KMS-11 (cell line): ENCODE results near the gene TRPC6.
"Not testable (repeated sequence)": the region's sequence is repeated elsewhere in the genome, so short reads cannot be mapped to it uniquely, and the experiment has no call there.

Source experiments
- H2AFZ ChIP-seq: fragments of 200-600 bp; sonication (generic); 2 replicates; pipeline ENCODE4 v1.6.1; 2016; ENCODE audit warnings: antibody characterized with exemption, mixed run types, low read depth
- H3K27ac ChIP-seq: fragments of 200-600 bp; sonication (generic); 2 replicates; pipeline ENCODE4 v1.6.1; 2016; ENCODE audit warnings: mild to moderate bottlenecking, mixed run types
- H3K27me3 ChIP-seq: fragments of 200-600 bp; sonication (generic); 2 replicates; pipeline ENCODE4 v1.6.1; 2017; ENCODE audit warnings: mild to moderate bottlenecking, low read depth, mixed run types, moderate library complexity; ENCODE audit not compliant: insufficient read depth
- H3K36me3 ChIP-seq: fragments of 200-600 bp; sonication (generic); 2 replicates; pipeline ENCODE4 v1.6.1; 2017; ENCODE audit warnings: mild to moderate bottlenecking, mixed run types; ENCODE audit not compliant: insufficient read depth
- H3K4me1 ChIP-seq: fragments of 200-600 bp; sonication (generic); 2 replicates; pipeline ENCODE4 v1.6.1; 2016; ENCODE audit warnings: mild to moderate bottlenecking, low read depth, mixed run types; ENCODE audit not compliant: poor library complexity, severe bottlenecking
- H3K4me2 ChIP-seq: fragments of 200-600 bp; sonication (generic); 2 replicates; pipeline ENCODE4 v1.7.0; 2016; ENCODE audit warnings: mild to moderate bottlenecking, mixed run types
- H3K4me3 ChIP-seq: fragments of 200-600 bp; sonication (generic); IDR thresholded peaks from 2 replicates; pipeline ENCODE4 v1.6.1; 2017; ENCODE audit warnings: low read depth, low read length, mixed read lengths; ENCODE audit not compliant: insufficient read depth
- H3K79me2 ChIP-seq: fragments of 200-600 bp; sonication (generic); 2 replicates; pipeline ENCODE4 v1.6.1; 2016; ENCODE audit warnings: low read depth, mixed run types; ENCODE audit not compliant: insufficient read depth
- H3K9ac ChIP-seq: fragments of 200-600 bp; sonication (generic); 2 replicates; pipeline ENCODE4 v1.6.1; 2016; ENCODE audit warnings: mild to moderate bottlenecking, mixed run types
- H4K20me1 ChIP-seq: fragments of 200-600 bp; sonication (generic); 2 replicates; pipeline ENCODE4 v1.6.1; 2016; ENCODE audit warnings: mild to moderate bottlenecking, mixed run types; ENCODE audit not compliant: insufficient read depth
- CTCF ChIP-seq: fragments of 200-600 bp; sonication (generic); conservative IDR thresholded peaks from 2 replicates; pipeline ENCODE4 v1.6.1; 2017; ENCODE audit warnings: low read depth, mild to moderate bottlenecking, antibody characterized with exemption, low read length, moderate library complexity, mixed read lengths

TRPC6 gene

GRCh38 chr11:101470419-101470818 lies 113.4 kb downstream of the TRPC6 start:
- Histone ChIP-seq H3K27me3 (no peaks in the 10 kb centered on the region), H2AFZ (no peak overlapping the region), H3K4me3 (no peak overlapping the region), H3K36me3 (no peaks in the 10 kb centered on the region), H3K9ac (no peak overlapping the region), H3K79me2 (no peaks in the 10 kb centered on the region), H3K4me1 (no peaks in the 10 kb centered on the region), H3K4me2 (no peak overlapping the region), H4K20me1 (no peaks in the 10 kb centered on the region), H3K27ac (no peak overlapping the region)
- TF ChIP-seq CTCF: no peak

- no peak overlapping the region for H3K4me3 ChIP-seq
- H3K9ac ChIP-seq: no peak overlapping the region
- no peak for TF ChIP-seq CTCF
- no peaks in the 10 kb centered on the region for H3K27me3 ChIP-seq
- no peak overlapping the region for H3K27ac ChIP-seq
- no peaks in the 10 kb centered on the region for H3K4me1 ChIP-seq
- H3K36me3 ChIP-seq: no peaks in the 10 kb centered on the region
- no peaks in the 10 kb centered on the region for H4K20me1 ChIP-seq
- H3K79me2 ChIP-seq: no peaks in the 10 kb centered on the region
- H2AFZ ChIP-seq: no peak overlapping the region
- H3K4me2 ChIP-seq: no peak overlapping the region
Observed at GRCh38 chr11:101466352-101466751, 117.5 kb downstream of the TRPC6 start.

GRCh38 chr11:101464388-101464787 lies 119.4 kb downstream of the TRPC6 start:
- not testable (repeated sequence) for H2AFZ ChIP-seq, H3K4me3 ChIP-seq, H3K27ac ChIP-seq, H3K36me3 ChIP-seq, H3K27me3 ChIP-seq, H3K4me2 ChIP-seq, H3K4me1 ChIP-seq, H3K9ac ChIP-seq, H4K20me1 ChIP-seq, H3K79me2 ChIP-seq

- H3K36me3 ChIP-seq: no peaks in the 10 kb centered on the region
- H3K4me3 ChIP-seq: no peak overlapping the region
- no peak overlapping the region for H3K27ac ChIP-seq
- TF ChIP-seq CTCF: no peak
- no peak overlapping the region for H2AFZ ChIP-seq
- no peak overlapping the region for H3K4me2 ChIP-seq
- H4K20me1 ChIP-seq: no peaks in the 10 kb centered on the region
- H3K27me3 ChIP-seq: no peaks in the 10 kb centered on the region
- no peak overlapping the region for H3K9ac ChIP-seq
- H3K79me2 ChIP-seq: no peaks in the 10 kb centered on the region
- no peaks in the 10 kb centered on the region for H3K4me1 ChIP-seq
Observed at GRCh38 chr11:101459020-101459419, 124.8 kb downstream of the TRPC6 start.

- no peaks in the 10 kb centered on the region for H3K27me3 ChIP-seq
- no peaks in the 10 kb centered on the region for H4K20me1 ChIP-seq
- no peak for TF ChIP-seq CTCF
- no peak overlapping the region for H3K27ac ChIP-seq
- no peaks in the 10 kb centered on the region for H3K79me2 ChIP-seq
- H3K36me3 ChIP-seq: no peaks in the 10 kb centered on the region
- H3K4me1 ChIP-seq: no peaks in the 10 kb centered on the region
- H3K4me3 ChIP-seq: no peak overlapping the region
- H3K9ac ChIP-seq: no peak overlapping the region
- no peak overlapping the region for H3K4me2 ChIP-seq
- no peak overlapping the region for H2AFZ ChIP-seq
Observed at GRCh38 chr11:101458161-101458560, 125.6 kb downstream of the TRPC6 start.
